Measurements from ENCODE around the gene GMEB2. TPM values are rescaled to one million over a fixed set of nuclear protein-coding genes. Genes with fewer than 3 reads are reported as not detected.
A peak's percentile ranks its signal among the peaks of the same experiment; 100 is the strongest.
"Not testable (repeated sequence)": the region's sequence is repeated elsewhere in the genome, so short reads cannot be mapped to it uniquely, and the experiment has no call there.

Gene GMEB2
- total RNA-seq, 1 donor, result 27.1 TPM

- Histone ChIP-seq H3K9me3 (ENCODE audit: low read depth, low read length) (no peaks in the 10 kb centered on the region), H3K4me3 (ENCODE audit: low read length) (no peak overlapping the region), H3K27me3 (ENCODE audit: insufficient read depth, low read length) (no peaks in the 10 kb centered on the region), H3K4me1 (ENCODE audit: insufficient read depth, low read length) (peaks cover 13% of the 10 kb centered on the region)
Measured at GRCh38 chr20:63582382-63583063, 44.4 kb downstream of the GMEB2 start.

GRCh38 chr20:63580796-63581461, 46.0 kb downstream of the GMEB2 start:
- no peaks in the 10 kb centered on the region for H3K27me3 ChIP-seq (ENCODE audit: insufficient read depth, low read length)
- no peak overlapping the region for H3K4me3 ChIP-seq (ENCODE audit: low read length)
- H3K9me3 ChIP-seq (ENCODE audit: low read depth, low read length), result no peaks in the 10 kb centered on the region
- H3K4me1 ChIP-seq (ENCODE audit: insufficient read depth, low read length), result peaks cover 10% of the 10 kb centered on the region

- H3K4me1 ChIP-seq (ENCODE audit: insufficient read depth, low read length), result peaks cover 11% of the 10 kb centered on the region
- H3K27me3 ChIP-seq (ENCODE audit: insufficient read depth, low read length), result no peaks in the 10 kb centered on the region
- no peaks in the 10 kb centered on the region for H3K9me3 ChIP-seq (ENCODE audit: low read depth, low read length)
- no peak overlapping the region for H3K4me3 ChIP-seq (ENCODE audit: low read length)
Measured at GRCh38 chr20:63579017-63579694, 47.7 kb downstream of the GMEB2 start.

- Histone ChIP-seq H3K9me3 (ENCODE audit: low read depth, low read length) (no peaks in the 10 kb centered on the region), H3K27me3 (ENCODE audit: insufficient read depth, low read length) (no peaks in the 10 kb centered on the region), H3K4me1 (ENCODE audit: insufficient read depth, low read length) (peaks cover 13% of the 10 kb centered on the region), H3K4me3 (ENCODE audit: low read length) (no peak overlapping the region)
Measured at GRCh38 chr20:63578224-63579016, 48.5 kb downstream of the GMEB2 start.

GRCh38 chr20:63577317-63577894, 49.5 kb downstream of the GMEB2 start:
- H3K9me3 ChIP-seq (ENCODE audit: low read depth, low read length), result no peaks in the 10 kb centered on the region
- H3K27me3 ChIP-seq (ENCODE audit: insufficient read depth, low read length), result no peaks in the 10 kb centered on the region
- no peak overlapping the region for H3K4me3 ChIP-seq (ENCODE audit: low read length)
- H3K4me1 ChIP-seq (ENCODE audit: insufficient read depth, low read length), result peaks cover 24% of the 10 kb centered on the region

GRCh38 chr20:63576311-63576710, 50.6 kb downstream of the GMEB2 start:
- no peak overlapping the region for H3K4me3 ChIP-seq (ENCODE audit: low read length)
- no peaks in the 10 kb centered on the region for H3K9me3 ChIP-seq (ENCODE audit: low read depth, low read length)
- no peaks in the 10 kb centered on the region for H3K27me3 ChIP-seq (ENCODE audit: insufficient read depth, low read length)
- peaks cover 26% of the 10 kb centered on the region for H3K4me1 ChIP-seq (ENCODE audit: insufficient read depth, low read length)

- Histone ChIP-seq H3K4me1 (ENCODE audit: insufficient read depth, low read length) (peaks cover 26% of the 10 kb centered on the region), H3K27me3 (ENCODE audit: insufficient read depth, low read length) (no peaks in the 10 kb centered on the region), H3K4me3 (ENCODE audit: low read length) (no peak overlapping the region), H3K9me3 (ENCODE audit: low read depth, low read length) (no peaks in the 10 kb centered on the region)
Measured at GRCh38 chr20:63574829-63575743, 51.8 kb downstream of the GMEB2 start.

GRCh38 chr20:63574156-63574828, 52.6 kb downstream of the GMEB2 start, which contains the start of gene HELZ2:
TSS of gene HELZ2 (minus strand) at chr20:63574239. CDS start at chr20:63572385, 1,854 bp downstream.
- Histone ChIP-seq H3K4me1 (ENCODE audit: insufficient read depth, low read length) (peaks cover 32% of the 10 kb centered on the region), H3K4me3 (ENCODE audit: low read length) (peak within 1 kb of the TSS; percentile 70), H3K9me3 (ENCODE audit: low read depth, low read length) (no peaks in the 10 kb centered on the region), H3K27me3 (ENCODE audit: insufficient read depth, low read length) (no peaks in the 10 kb centered on the region)

- Histone ChIP-seq H3K4me1 (ENCODE audit: insufficient read depth, low read length) (peaks cover 33% of the 10 kb centered on the region), H3K4me3 (ENCODE audit: low read length) (peak overlapping the region; percentile 70), H3K9me3 (ENCODE audit: low read depth, low read length) (no peaks in the 10 kb centered on the region), H3K27me3 (ENCODE audit: insufficient read depth, low read length) (no peaks in the 10 kb centered on the region)
Measured at GRCh38 chr20:63573647-63574131, 53.2 kb downstream of the GMEB2 start.

GRCh38 chr20:63572788-63573646, 53.9 kb downstream of the GMEB2 start:
- no peaks in the 10 kb centered on the region for H3K9me3 ChIP-seq (ENCODE audit: low read depth, low read length)
- no peaks in the 10 kb centered on the region for H3K27me3 ChIP-seq (ENCODE audit: insufficient read depth, low read length)
- peaks cover 40% of the 10 kb centered on the region for H3K4me1 ChIP-seq (ENCODE audit: insufficient read depth, low read length)
- H3K4me3 ChIP-seq (ENCODE audit: low read length), result peak overlapping the region; percentile 70

GRCh38 chr20:63572071-63572787, 54.7 kb downstream of the GMEB2 start:
- peaks cover 48% of the 10 kb centered on the region for H3K4me1 ChIP-seq (ENCODE audit: insufficient read depth, low read length)
- no peaks in the 10 kb centered on the region for H3K9me3 ChIP-seq (ENCODE audit: low read depth, low read length)
- no peak overlapping the region for H3K4me3 ChIP-seq (ENCODE audit: low read length)
- H3K27me3 ChIP-seq (ENCODE audit: insufficient read depth, low read length), result no peaks in the 10 kb centered on the region

- H3K4me3 ChIP-seq (ENCODE audit: low read length); H3K27me3 ChIP-seq (ENCODE audit: insufficient read depth, low read length); H3K9me3 ChIP-seq (ENCODE audit: low read depth, low read length): not testable (repeated sequence)
- peaks cover 55% of the 10 kb centered on the region for H3K4me1 ChIP-seq (ENCODE audit: insufficient read depth, low read length)
Measured at GRCh38 chr20:63571087-63571478, 55.8 kb downstream of the GMEB2 start.
